Subcutaneous adipose tissue (tissue), 4 donors: ENCODE results near the gene NPAS3. TPM values are rescaled to one million over a fixed set of nuclear protein-coding genes. Genes with fewer than 3 reads are reported as not detected.

Source experiments
- CTCF ChIP-seq: fragments of 450-650 bp; IDR thresholded peaks from one replicate; pipeline ENCODE4 v1.5.1; 2016; ENCODE audit warnings: low read depth, mild to moderate bottlenecking, control low read depth, antibody characterized with exemption, moderate library complexity
- total RNA-seq, 4 donors: library from RNA; depleted of rRNA; stranded (reverse); fragments of >200 nt; gene quantifications; one replicate each; pipeline ENCODE4 v1.1.0, GENCODE V29; 2016

NPAS3 gene
- total RNA-seq, 4 donors from 2014 or later, result 0.51 to 1.3 (median 1.0) TPM

DNA sequence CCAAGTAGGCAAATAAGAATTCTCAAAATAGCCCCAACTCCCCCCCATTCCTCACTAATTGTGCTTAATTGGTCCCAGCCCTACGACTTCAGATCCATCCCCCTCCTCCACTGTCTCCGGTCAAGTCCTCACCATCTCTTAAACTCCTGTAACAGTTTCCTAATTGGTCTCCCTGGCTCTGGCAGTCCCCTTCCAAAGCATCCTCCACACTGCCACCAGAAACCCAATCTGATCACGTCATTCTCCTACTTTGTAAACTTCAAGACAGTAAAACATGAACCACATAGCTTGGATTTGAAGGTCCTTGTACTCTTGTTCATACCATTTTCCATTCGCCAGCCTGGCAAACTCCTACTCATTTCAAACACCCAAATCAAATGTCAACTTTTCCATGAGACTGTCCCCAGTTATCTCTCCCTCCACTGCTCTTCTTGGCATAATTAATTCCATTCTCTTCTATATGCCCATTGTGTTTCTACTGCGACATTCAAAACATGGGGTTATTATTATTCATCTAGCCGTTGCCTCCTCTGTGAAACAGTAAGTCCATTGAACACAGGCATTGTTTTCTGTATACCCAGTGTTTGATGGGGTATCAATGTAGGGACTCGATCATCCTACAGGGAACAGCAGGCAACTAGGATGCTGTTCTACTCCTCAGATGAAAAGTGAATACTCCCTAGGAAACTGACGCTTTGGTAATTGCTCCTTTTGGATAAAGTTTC is 907.6 kb downstream of the NPAS3 start:
- TF ChIP-seq CTCF, result no peak

GRCh38 chr14:33847066-33847465 is 908.4 kb downstream of the NPAS3 start:
- no peak for TF ChIP-seq CTCF

GRCh38 chr14:33848009-33848408 is 909.3 kb downstream of the NPAS3 start:
- no peak for TF ChIP-seq CTCF

GRCh38 chr14:33848706-33849454 is 910.2 kb downstream of the NPAS3 start:
- TF ChIP-seq CTCF, result no peak

DNA sequence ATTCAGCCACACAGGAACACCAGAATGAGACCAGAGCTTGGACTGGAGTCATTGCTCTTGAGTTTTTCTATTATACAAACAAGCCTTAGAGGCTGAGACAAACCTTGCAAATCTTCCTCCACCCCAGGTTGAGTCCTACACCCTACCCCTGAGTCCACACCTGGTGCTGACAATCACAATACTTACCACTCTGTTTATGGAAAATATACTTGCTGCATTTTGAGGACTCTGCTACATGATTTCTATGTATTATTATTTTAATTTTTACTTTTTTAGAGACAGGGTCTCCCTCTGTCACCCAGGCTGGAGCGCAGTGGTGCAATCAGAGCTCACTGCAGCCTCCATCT is 910.7 kb downstream of the NPAS3 start:
- no peak for TF ChIP-seq CTCF

- TF ChIP-seq CTCF, result no peak
Observed at GRCh38 chr14:33850826-33851225, 912.1 kb downstream of the NPAS3 start.

DNA sequence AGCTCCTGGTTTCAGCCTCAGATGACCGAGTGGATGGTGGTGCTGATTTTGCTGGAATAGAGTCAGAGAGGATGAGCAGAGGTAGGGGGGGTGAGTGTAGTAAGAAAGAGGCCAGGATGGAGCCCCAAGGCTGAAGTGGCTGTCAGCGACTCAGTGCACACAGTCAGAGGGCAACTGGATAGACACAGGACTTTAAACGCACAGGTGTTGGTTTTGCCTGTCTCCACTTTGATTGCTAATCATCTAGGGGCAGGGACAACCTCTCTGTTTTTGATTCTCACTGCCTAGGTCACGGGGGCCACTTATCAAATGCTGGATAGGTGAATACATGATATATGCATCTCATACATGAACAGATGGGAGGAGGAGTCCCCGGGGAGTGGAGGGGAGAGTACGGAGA is 912.7 kb downstream of the NPAS3 start:
- TF ChIP-seq CTCF, result no peak
